AG20443 (cell line): ENCODE data around the gene ANAPC2.

Experiments
- DNase-seq: peaks from one replicate; pipeline ENCODE4 v3.0.0; 2012; ENCODE audit warnings: low spot score, mixed read lengths

Gene ANAPC2

DNA sequence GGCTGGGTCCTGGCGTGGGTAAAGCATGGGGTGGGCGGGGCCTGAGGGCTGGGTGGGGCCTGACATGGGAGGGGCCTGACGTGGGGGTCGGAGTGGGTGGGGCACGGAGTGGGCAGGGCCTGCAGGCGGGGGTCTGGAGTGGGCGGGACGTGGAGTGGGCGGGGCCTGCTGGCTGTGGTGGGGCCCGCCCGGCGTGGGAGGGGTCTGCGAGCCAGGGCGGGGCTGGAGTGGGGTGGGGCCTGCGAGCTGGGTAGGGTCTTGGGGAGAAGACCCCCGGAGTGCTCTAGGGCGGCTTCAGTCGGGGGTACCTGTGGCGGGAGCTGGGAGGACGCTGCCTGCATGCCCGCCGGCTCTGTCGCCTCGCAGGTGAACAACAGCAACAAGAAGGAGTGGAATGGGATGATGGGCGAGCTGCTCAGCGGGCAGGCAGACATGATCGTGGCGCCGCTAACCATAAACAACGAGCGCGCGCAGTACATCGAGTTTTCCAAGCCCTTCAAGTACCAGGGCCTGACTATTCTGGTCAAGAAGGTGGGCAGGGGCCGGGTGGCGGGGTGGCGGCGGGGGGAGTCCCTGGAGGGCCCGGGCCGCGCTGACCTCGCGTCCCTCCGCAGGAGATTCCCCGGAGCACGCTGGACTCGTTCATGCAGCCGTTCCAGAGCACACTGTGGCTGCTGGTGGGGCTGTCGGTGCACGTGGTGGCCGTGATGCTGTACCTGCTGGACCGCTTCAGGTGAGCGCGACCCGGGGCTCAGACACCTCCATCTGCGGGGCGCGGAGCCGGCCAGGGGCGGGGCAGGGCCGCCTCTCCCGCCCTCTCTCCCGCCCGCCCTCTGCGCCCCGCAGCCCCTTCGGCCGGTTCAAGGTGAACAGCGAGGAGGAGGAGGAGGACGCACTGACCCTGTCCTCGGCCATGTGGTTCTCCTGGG lies 26.5 kb downstream of the ANAPC2 start:
- no peak for DNase-seq

DNA sequence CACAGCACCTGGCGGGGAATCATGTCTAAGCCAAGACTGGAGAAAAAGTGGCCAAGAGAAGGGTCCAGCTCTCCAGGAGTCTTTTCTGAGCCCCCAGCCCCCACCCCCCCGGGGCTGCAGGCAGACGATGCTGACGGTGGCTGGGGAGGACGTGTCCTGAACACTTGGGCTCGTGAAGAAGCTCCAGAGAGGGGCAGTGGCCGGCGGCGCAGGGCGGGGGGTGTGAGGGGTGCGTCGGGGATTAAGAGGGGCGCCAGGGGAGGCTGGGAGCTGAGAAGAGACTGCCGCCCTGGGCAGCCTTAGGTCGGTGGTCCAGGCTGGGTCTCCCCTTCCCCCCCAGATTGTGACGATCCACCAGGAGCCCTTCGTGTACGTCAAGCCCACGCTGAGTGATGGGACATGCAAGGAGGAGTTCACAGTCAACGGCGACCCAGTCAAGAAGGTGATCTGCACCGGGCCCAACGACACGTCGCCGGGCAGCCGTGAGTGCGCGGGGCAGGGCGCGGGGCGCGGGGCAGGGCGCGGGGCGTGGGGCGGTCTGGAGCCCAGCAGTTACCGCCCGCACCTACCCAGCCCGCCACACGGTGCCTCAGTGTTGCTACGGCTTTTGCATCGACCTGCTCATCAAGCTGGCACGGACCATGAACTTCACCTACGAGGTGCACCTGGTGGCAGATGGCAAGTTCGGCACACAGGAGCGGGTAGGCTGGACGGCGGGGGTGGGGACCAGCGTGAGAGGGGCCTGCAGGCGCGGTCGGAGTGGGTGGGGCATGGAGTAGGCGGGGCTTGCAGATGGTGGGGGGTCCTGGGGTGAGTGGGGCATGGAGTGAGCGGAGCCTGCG lies 27.4 kb downstream of the ANAPC2 start:
- no peak for DNase-seq

DNA sequence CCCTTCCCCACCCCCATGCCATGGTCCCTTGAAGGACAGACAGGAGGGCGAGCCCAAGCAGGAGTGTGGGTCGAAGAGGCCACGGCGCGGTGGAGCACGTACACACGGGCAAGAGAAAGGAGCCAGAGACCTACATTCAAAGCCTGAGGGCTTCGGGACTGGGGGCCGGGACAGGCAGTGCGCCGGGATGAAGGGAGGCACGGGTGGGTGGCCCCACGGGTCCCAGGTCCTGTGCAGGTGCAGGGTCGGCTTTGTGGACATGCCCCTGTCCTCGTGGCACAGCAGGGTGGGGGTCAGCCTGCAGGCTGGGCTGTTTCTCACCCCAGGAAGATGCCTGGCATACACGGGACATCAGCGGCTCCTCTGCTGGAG lies 28.3 kb downstream of the ANAPC2 start:
- DNase-seq = no peak

DNA sequence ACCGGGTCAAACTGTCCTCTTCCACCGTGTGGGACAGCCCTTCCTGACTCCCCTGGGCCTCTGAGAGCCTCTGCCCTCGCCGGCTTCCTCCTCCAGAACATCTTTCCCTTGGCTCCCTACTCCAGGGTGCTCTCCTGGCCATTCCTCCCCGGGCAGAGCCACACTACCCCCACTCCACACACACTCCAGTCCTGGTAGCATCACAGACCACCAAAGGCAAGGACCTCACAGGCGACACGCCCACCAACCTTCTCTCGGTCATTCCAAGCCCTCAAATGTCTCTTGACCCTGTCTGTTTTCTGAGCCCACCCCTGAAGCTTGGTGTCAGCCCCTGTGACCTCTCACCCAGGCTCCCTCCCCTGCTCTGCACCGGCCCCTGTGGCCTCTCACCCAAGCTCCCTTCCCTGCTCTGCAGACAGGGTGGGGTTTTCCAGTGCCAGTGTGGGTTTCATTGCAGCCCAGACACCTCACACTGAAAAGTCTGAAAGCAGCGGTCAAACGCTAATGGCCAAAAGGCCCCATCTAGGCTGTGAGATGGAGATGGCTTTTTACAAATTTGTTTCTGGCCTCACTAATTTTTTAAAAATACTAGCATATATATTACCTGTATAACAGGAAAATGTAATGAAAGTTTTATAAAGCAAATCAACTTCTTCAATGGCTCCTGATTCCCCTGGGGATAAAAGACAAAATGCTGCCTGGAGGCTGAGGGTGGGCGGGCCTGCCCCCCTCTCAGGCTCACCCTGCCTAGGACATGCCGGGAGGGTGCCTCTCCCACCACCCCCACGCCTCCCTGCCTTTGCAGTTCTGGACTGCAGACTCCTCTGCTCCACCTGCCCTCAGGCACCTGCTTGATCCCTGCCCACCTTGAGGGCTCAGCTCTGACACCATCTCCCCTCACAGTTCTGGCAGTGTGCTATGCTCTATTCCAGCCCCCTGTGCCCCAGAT lies 29.0 kb downstream of the ANAPC2 start:
- DNase-seq = no peak

DNA sequence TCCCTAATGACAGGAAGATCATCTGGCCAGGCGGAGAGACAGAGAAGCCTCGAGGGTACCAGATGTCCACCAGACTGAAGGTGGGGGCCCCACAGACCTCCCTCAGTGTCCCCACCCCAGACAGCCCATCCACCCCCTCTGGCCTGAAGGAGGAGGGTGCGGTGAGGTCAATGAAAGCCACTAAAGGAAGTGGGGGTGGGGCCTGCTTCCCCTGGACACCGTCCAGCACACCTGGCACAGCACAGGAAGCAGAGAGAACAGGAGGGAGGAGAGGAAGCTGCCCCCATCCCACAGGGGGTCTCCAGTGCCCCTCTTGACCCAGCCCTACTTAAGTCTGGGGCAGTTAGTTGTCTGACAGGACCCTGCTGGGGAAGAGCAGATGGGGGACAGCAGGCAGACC lies 29.7 kb downstream of the ANAPC2 start:
- DNase-seq = no peak

DNA sequence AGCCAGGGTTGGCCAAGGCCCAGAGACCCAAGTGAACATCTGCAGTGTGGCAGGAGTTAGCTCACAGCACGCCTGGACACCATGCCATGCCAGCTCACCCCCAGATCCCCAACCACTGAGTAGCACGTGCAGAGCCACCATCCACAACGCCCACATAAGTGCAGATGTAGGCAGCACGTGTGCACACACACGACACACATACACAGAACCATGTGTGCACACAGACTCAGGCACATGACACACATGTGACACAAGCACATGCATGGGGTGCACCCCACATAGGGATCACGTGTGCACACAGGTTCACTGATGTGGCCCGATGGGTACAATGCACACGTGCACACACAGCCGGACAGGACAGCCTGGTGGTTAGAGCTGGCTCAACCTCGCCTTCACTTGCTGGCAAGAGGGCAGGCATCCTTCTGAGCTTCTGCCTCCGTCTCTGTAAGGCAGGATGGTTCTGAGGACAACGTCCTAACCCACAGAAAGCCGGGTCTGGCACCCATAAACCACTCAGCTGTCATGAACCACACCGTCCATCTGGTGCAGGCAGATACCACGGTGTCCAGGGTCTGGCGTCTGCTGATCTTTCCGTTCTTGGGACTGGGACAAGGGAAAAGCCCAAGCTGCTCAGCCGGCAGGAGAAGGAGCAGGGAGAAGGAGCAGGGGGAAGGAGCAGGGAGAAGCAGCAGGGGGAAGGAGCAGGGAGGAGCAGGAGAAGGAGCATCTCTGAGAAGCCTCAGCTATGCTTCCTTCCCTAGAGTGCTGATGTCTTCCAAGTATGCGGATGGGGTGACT lies 30.5 kb downstream of the ANAPC2 start:
- no peak for DNase-seq

DNA sequence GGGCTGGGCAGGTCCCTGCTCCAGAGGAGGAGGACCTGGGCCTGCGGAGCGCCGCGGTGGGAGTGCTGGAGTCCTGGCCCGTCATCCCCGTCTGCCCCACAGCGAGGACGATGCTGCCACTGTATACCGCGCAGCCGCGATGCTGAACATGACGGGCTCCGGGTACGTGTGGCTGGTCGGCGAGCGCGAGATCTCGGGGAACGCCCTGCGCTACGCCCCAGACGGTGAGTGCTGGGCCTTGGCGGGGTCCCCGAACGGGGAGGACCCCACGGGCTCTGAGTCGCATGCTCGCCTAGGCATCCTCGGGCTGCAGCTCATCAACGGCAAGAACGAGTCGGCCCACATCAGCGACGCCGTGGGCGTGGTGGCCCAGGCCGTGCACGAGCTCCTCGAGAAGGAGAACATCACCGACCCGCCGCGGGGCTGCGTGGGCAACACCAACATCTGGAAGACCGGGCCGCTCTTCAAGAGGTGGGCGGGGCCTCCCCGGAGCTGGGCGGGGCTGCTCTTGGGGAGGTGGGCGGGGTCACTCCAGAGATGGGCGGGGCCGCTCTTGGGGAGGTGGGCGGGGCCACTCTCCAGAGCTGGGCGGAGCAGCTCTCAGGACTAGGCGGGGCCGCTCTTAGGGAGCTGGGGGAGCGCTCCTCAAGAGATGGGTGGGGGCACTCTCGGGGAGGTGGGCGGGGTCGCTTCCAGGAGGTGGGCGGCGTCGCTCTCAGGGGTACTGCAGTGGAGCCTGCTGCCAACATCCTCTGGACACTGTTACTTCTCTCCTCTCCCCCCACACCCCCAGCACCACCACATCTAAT lies 31.6 kb downstream of the ANAPC2 start:
- DNase-seq = peak; percentile 90

DNA sequence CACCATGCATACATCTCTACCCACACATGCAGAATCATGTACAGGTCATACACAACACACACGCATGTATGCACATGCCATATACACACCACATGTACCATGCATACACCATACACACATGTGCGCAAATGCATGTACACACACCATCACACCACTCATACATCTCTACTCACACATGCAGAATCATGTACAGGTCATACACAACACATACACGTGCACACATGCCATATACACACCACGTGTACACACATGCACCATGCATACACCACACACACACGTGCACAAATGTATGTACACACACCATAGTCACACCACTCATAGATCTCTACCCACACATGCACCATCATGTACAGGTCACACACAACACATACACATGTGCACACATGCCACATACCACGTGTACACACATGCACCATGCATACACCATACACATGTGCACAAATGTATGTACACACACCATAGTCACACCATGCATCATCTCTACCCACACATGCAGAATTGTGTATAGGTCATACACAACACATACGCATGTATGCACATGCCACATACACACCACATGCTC lies 35.4 kb downstream of the ANAPC2 start:
- DNase-seq = no peak

DNA sequence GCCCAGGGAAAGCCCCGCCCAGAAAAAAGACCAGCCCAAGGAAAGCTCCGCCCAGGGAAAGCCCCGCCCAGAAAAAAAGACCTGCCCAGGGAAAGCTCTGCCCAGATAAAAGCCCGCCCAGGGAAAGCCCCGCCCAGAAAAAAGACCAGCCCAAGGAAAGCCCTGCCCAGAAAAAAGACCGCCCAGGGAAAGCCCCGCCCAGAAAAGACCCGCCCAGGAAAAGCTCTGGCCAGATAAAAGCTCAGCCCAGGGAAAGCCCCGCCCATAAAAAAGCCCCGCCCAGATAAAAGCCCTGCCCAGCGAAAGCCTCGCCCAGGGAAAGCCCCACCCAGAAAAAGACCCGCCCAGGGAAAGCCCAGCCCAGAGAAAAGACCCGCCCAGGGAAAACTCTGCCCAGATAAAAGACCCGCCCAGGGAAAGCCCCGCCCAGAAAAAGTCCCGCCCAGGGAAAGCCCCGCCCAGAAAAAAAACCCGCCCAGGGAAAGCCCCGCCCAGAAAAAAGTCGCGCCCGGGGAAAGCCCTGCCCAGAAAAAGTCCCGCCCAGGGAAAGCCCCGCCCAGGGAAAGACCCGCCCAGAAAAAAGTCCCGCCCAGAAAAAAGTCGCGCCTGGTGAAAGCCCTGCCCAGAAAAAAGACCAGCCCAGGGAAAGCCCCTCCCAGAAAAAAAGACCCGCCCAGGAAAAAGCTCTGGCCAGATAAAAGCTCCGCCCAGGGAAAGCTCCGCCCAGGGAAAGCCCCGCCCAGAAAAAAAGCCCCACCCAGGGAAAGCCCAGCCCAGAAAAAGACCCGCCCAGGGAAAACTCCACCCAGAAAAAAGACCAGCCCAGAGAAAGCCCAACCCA lies 37.5 kb downstream of the ANAPC2 start:
- peak; percentile 50 for DNase-seq

DNA sequence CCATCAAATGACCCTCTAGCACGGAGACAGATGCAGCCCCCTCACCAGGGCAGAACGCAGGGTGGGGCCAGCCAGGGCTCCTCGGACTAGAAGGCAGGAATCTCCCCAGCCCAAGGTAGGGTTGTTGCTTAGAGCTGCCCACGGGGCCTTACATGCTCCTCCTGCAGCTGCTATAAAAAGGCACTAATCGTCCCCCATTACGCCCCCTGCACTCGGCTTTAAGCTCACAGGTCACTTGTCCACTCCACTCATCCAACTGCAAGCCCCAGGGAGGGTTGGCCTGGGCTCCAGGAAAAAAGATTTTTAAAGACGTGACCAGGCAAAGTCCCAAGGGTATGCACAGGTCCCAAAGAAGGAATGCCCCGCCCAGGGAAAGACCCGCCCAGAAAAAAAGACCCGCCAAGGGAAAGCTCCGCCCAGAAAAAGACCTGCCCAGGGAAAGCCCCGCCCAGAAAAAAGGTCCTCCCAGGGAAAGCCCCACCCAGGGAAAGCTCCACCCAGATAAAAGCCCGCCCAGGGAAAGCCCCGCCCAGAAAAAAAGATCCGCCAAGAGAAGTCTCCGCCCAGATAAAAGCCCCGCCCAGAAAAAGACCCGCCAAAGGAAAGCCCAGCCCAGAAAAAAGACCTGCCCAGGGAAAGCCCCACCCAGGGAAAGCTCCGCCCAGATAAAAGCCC lies 38.3 kb downstream of the ANAPC2 start:
- DNase-seq = no peak

DNA sequence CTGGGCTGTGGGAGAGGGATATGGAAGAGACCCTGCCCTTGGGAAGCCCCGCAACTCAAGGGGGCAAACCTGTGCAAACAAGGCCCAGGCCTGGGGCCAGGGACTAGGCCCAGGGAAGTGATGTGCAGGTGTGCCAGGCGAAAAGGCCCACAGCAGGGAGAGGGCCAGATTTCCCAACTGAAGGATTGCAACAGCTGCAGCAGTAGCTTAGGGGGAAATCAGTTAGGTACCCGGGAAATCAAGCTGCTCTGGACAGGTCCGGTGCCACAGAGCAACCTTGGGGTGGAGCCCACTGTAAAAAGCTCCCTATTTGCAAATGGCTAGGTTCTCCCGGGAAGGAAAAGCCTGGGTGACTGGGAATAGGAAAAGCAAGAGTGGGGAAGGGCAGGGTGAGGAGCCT lies 39.0 kb downstream of the ANAPC2 start:
- no peak for DNase-seq

DNA sequence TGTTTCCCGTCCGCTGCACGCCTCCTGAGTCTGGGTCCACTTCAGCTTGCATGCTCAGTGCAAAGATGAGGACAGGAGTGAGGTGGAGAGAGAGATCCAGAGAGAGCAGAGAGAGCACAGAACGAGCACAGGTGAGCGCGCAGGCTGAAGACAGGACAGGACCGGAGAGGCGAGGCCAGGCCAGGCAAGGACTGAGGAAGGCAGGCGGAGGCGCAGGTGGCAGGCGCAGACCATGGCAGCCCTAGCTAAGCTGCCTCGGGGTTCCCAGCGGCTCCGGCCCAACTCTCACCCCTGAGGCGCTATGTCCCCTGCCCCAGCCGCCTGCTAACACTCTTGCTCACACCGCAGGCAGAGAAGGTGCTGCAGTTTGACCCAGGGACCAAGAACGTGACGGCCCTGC lies 39.7 kb downstream of the ANAPC2 start:
- no peak for DNase-seq

DNA sequence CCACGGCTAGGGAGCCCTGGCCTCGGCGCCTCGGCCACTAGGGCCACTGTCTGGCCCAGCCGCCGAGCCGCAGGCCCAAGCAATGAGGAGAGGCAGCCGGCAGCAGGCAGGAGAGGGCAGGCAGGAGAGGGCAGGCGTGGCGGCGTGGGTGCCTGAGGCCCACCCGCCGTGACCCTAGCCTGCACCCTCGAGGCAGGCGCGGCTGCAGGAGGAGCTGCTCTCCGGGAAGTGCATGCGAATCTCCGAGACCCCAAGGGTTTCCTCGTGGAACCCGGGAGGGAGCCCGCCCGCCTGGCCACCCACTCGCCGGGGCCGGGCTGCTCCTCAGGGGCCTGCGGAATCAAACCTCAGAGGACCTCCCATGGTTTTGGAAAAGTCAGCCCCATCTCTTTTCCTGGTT lies 40.1 kb downstream of the ANAPC2 start:
- no peak for DNase-seq

DNA sequence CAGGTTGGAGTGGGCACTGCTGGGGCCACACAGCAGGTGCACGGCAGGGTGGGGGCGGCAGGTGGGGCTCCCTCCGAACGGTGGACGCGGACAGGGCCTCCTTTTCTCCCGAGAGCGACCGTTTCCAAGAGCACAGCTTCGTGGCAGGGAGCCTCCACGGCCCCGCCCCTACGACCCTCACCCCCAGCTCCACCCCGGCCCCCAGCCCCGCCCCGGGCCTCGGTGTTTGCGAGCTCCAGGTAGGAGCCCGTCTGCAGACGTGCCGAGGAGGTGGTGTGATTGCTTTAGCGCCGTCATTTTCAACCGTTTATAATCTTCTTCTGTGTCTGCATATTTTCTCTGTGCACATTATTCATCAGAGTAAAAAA lies 40.6 kb downstream of the ANAPC2 start:
- no peak for DNase-seq

DNA sequence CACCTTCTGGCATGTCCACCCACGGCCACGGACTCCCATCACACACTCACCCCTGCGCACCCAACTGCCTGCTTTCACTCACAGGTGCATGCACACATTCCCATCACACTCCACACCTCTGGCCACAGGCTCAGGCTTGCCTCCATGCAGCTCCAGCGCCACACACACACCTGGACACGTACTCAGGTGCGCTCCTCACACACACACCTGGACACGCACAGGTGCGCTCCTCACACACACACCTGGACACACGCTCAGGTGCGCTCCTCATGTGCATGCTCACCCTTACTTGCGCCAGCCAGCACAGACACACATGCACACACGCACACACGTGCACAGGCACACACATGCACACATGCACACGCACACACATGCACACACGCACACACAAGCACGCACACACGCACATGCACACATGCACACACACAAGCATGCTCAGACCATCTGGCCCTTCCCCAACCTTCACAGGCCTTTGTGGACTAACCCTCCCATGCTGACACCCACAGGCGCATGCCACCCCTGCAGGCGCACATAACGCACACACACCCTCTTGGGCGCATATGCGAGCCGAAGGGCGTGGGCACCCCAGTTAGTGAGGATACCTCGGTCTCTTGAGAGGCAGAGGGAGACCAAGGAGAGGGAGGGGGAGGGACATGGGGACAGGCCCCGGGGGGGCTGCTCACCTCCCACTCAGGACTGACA lies 41.1 kb downstream of the ANAPC2 start:
- no peak for DNase-seq

DNA sequence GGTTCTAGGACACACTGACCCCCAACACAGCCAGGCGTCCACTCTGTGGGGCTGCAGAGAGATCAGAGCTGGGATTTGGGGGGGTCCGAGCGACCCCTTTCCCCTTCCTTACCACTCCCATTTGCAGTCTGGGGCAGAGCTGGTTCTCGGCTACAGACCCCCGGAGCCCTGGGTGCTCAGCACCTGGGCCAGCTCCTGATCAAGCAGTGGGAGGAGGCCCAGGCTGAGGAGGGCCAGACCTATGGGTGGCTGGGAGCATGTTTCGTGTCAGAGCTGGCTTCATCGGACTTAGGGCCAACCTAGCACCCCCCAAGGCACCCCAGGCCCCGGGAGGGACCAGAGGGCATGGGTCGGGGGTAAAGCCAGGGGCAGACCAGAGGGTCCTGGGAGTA lies 41.8 kb downstream of the ANAPC2 start:
- DNase-seq = no peak

DNA sequence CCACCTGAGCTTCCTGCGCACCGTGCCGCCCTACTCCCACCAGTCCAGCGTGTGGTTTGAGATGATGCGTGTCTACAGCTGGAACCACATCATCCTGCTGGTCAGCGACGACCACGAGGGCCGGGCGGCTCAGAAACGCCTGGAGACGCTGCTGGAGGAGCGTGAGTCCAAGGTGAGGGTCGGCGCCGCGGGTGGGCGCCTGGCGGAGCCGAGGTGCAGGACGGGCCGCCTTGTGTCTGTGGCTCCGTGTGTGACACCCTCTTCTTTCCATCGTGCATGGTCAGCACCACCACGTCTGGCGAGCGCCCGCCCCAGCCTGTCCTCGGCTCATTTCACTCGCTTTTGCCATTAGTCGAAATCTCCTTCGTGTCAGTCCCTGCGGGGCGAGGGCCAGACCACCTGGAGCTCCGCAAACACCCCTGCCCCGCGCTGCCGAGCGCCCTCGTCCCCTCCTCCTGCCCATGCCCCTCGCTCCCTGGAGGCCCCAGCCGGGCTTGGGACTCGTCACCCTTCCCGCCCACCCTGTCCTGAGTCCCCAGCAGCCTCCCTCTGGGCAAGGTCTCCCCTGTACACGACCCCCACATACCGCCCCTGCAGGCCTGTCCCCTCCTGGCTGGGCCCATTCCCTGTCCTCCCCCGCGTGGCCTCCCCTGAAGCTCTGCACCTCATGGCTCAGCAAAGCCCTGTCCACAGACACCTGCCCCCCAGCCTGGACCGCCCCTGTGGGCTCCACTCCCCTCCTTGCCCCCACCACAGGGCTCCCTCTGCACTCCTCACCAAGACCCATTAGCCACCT lies 42.4 kb downstream of the ANAPC2 start:
- DNase-seq = no peak
